Keratinocyte (primary cell): Measurements from ENCODE around the gene VPS18.

Experiments
- CTCF ChIP-seq, 3 experiments: IDR thresholded peaks in 1 of 3; conservative IDR thresholded peaks in 1 of 3; optimal IDR thresholded peaks in 1 of 3; 2 replicates in 2 of 3; 3 replicates in 1 of 3; pipeline versions ENCODE3 to v1.5.1; 2011; ENCODE audit warnings: low read length in 3 of 3, mild to moderate bottlenecking in 3 of 3, moderate library complexity in 2 of 3, control low read depth in 1 of 3, inconsistent platforms in 1 of 3; ENCODE audit not compliant: insufficient read depth in 2 of 3; ENCODE audit errors: extremely low read depth in 1 of 3
- EZH2 ChIP-seq: IDR thresholded peaks from one replicate; pipeline ENCODE4 v1.6.1; 2012; ENCODE audit warnings: inconsistent platforms, mild to moderate bottlenecking, low read length, moderate library complexity

- TF ChIP-seq CTCF (optimal IDR thresholded peaks at IDR 0.05 in 1 of 3, IDR thresholded peaks at IDR 0.05 in 1 of 3, conservative IDR thresholded peaks at IDR 0.05 in 1 of 3; ENCODE audit: extremely low read depth in 1 of 3, insufficient read depth in 2 of 3, low read length in 3 of 3): no peak
- TF ChIP-seq EZH2: no peak
Measured at GRCh38 chr15:40908095-40908494, 13.8 kb downstream of the VPS18 start.
